A549 (cell line): ENCODE results near the gene LRRC71. TPM values are rescaled to one million over a fixed set of nuclear protein-coding genes. Genes with fewer than 3 reads are reported as not detected.

Experiments used
- ATAC-seq, 2 experiments: fragments of 200-7000 bp in 1 of 2; fragments of >200 bp in 1 of 2; cut with Nextera tagmentation in 1 of 2; cut with Tn5 transposase in 1 of 2; 3 replicates each; pipeline versions ENCODE4 v1.8.0 to v1.9.1; 2018 to 2020; ENCODE audit warnings: mild to moderate bottlenecking in 1 of 2, moderate library complexity in 1 of 2
- CTCF ChIA-PET: fragments of 300-600 bp; sonication (Branson Sonifier 250); formaldehyde crosslinking; extraction: SDS; loops from one replicate; lab custom pipeline; 2021; ENCODE audit warnings: antibody characterized with exemption, inconsistent platforms; lab: Yijun Ruan, JAX
- POLR2A ChIA-PET: fragments of 350-600 bp; formaldehyde crosslinking; extraction: SDS; loops from one replicate; lab custom pipeline; 2021; ENCODE audit warnings: antibody characterized with exemption, inconsistent platforms; lab: Yijun Ruan, JAX
- DNase-seq, 2 experiments: peaks; one replicate each; pipeline versions ENCODE4 v3.0.0 to v3.0.0-alpha.2; 2011 to 2016; ENCODE audit warnings: low read depth in 1 of 2, low spot score in 1 of 2
- FAIRE-seq: peaks from 2 replicates; lab custom pipeline; 2011; peaks lifted over from hg19 to GRCh38; lab: Jason Lieb, UNC
- H3K27ac ChIP-seq, 2 experiments: fragments of >200 bp; sonication (Bioruptor Twin); formaldehyde crosslinking; 3 replicates each; pipeline ENCODE4 v1.5.1; 2016 to 2017
- H3K4me1 ChIP-seq: fragments of >200 bp; sonication (Bioruptor Twin); formaldehyde crosslinking; 3 replicates; pipeline ENCODE4 v1.6.1; 2016
- H3K4me2 ChIP-seq: fragments of >200 bp; sonication (Bioruptor Twin); formaldehyde crosslinking; 3 replicates; pipeline ENCODE4 v1.6.1; 2016
- H3K4me3 ChIP-seq: fragments of >200 bp; sonication (Bioruptor Twin); formaldehyde crosslinking; 3 replicates; pipeline ENCODE4 v1.5.1; 2016
- H3K9me3 ChIP-seq: fragments of >200 bp; sonication (Bioruptor Twin); formaldehyde crosslinking; 3 replicates; pipeline ENCODE4 v1.6.1; 2016
- CBX8 ChIP-seq: fragments of 200-600 bp; sonication (generic); IDR thresholded peaks from 2 replicates; pipeline ENCODE4 v1.6.1; 2016
- CEBPB ChIP-seq, 2 experiments: fragments of >200 bp in 1 of 2; sonication (Bioruptor Twin) in 1 of 2; formaldehyde crosslinking in 1 of 2; IDR thresholded peaks; 2 replicates each; pipeline ENCODE4 v1.6.1; 2012 to 2016
- CHD2 ChIP-seq: fragments of 150-350 bp; IDR thresholded peaks from 2 replicates; pipeline ENCODE4 v1.6.1; 2014; ENCODE audit warnings: low read length; ENCODE audit not compliant: partially characterized antibody
- EHF ChIP-seq: fragments of 250-450 bp; sonication (Bioruptor Pico); IDR thresholded peaks from 2 replicates; pipeline ENCODE4 v1.5.0; 2020; ENCODE audit warnings: mild to moderate bottlenecking
- ESRRA ChIP-seq: fragments of 150-350 bp; IDR thresholded peaks from 2 replicates; pipeline ENCODE4 v1.6.1; 2014; ENCODE audit warnings: mild to moderate bottlenecking, low read length, borderline replicate concordance
- JUN ChIP-seq, 2 experiments: fragments of >200 bp; sonication (Bioruptor Twin); formaldehyde crosslinking; IDR thresholded peaks; 2 replicates in 1 of 2; 3 replicates in 1 of 2; pipeline ENCODE4 v1.6.1; 2016 to 2017
- KDM5A ChIP-seq: fragments of 200-600 bp; sonication (generic); IDR thresholded peaks from 2 replicates; pipeline ENCODE4 v1.6.1; 2016; ENCODE audit warnings: antibody characterized with exemption, mild to moderate bottlenecking
- PHF8 ChIP-seq: fragments of 200-600 bp; sonication (generic); IDR thresholded peaks from 2 replicates; pipeline ENCODE4 v1.6.1; 2016; ENCODE audit warnings: low read depth, mild to moderate bottlenecking, antibody characterized with exemption, moderate library complexity, borderline replicate concordance
- POLR2AphosphoS2 ChIP-seq: conservative IDR thresholded peaks from 2 replicates; pipeline ENCODE4 v1.6.1; 2012; ENCODE audit warnings: low read length, improper control_type of control experiment, inconsistent platforms
- RAD21 ChIP-seq, 2 experiments: fragments of >200 bp in 1 of 2; sonication (Bioruptor Twin) in 1 of 2; formaldehyde crosslinking in 1 of 2; IDR thresholded peaks in 1 of 2; conservative IDR thresholded peaks in 1 of 2; 2 replicates in 1 of 2; 3 replicates in 1 of 2; pipeline ENCODE4 v1.6.1; 2012 to 2018; ENCODE audit warnings: inconsistent platforms in 1 of 2
- RNF2 ChIP-seq: fragments of 200-600 bp; sonication (generic); IDR thresholded peaks from 2 replicates; pipeline ENCODE4 v1.6.1; 2016; ENCODE audit warnings: low read depth, mild to moderate bottlenecking, antibody characterized with exemption, moderate library complexity, borderline replicate concordance
- ZC3H11A ChIP-seq: fragments of 450-650 bp; IDR thresholded peaks from 2 replicates; pipeline ENCODE4 v1.6.1; 2014; ENCODE audit warnings: antibody characterized with exemption, mild to moderate bottlenecking
- WGBS: methylation state at CpG from one replicate; pipeline ENCODE4 v1.1.6; 2017; ENCODE audit errors: missing lambda C conversion rate; 5-methylcytosine and 5-hydroxymethylcytosine counted together
- polyA plus RNA-seq, 4 experiments: library from polyadenylated mRNA; depleted of rRNA in 3 of 4; stranded (reverse); fragments of >200 nt; fragmentation: RNase III in 1 of 4; extraction: RNeasy Plus Mini Kit Qiagen cat#74134 plus additional on column Dnase treatment in 1 of 4; gene quantifications; 2 replicates in 3 of 4; 3 replicates in 1 of 4; pipeline ENCODE4 v1.2.3, GENCODE V29; 2011 to 2017
- TF ChIP-seq, protein P1 (sequence below): fragments of 450-650 bp; IDR thresholded peaks from 2 replicates; pipeline ENCODE4 v1.6.1; 2014; ENCODE audit warnings: antibody characterized with exemption
- TF ChIP-seq, protein P2 (sequence below): IDR thresholded peaks from 2 replicates; pipeline ENCODE4 v1.6.1; 2012
- TF ChIP-seq, protein P3 (sequence below): fragments of >200 bp; sonication (Bioruptor Twin); formaldehyde crosslinking; IDR thresholded peaks from 3 replicates; pipeline ENCODE4 v1.5.1; 2016

The LRRC71 gene
- polyA plus RNA-seq, 2 of the 4 experiments (the other 2 are of a cell fraction) = 0.10 TPM; not detected in 1

DNA sequence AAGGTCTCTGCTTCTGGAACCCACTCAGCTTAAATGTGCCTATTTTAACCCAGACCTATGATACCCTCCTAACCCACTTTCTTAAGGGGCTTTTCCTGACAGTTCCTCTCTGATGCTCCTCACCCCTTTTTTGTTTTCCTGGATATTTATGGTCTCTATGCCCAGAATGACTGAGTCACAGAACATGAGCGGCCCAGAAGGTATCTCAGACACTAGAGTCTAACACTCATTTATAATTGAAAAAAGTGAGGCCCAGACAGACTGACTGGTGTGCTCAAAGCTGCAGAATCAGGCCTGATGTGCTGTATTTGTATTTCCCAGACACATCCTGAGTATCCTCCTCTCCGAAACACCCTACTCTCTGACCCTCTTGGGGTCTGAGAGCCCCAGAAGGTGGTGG, 44.0 kb downstream of the LRRC71 start (continued):
- TF ChIP-seq, protein P1, sequence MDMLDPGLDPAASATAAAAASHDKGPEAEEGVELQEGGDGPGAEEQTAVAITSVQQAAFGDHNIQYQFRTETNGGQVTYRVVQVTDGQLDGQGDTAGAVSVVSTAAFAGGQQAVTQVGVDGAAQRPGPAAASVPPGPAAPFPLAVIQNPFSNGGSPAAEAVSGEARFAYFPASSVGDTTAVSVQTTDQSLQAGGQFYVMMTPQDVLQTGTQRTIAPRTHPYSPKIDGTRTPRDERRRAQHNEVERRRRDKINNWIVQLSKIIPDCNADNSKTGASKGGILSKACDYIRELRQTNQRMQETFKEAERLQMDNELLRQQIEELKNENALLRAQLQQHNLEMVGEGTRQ = no peak

DNA sequence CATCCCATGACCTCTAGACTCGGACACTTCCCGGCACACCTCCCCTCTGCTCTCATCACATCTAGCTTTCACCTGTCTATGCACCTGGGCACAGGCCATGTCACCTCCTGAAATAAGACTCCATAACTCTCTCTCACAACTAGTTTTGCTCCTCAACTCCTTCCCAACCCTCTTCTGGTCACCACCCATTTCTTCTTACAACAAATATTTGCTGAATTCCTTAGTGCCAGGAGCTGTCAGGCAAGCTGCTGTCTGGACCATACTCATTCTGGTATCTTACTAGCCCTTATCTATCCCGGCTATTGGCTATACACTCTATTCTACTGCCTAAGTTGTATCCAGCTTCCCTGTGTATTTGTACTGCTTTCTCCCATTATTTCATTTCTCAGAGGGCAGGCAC, 49.1 kb downstream of the LRRC71 start:
- 95% methylated on average over 3 of the region's 3 CpGs for WGBS
- Histone ChIP-seq H3K4me1 (no peaks in the 10 kb centered on the region), H3K27ac (no peak overlapping the region), H3K4me2 (no peak overlapping the region), H3K9me3 (no peaks in the 10 kb centered on the region), H3K4me3 (no peak overlapping the region)
- FAIRE-seq (no peak), DNase-seq (no peak), ATAC-seq (no peak)
- ChIA-PET CTCF (interaction anchor here (0.5 to 2.2 kb wide), 6 partner anchors 10 to 311 kb away, joined by 3 to 8 read pairs (median 4); no protein-coding TSS in a partner anchor), POLR2A (interaction anchor here (0.6 kb wide), 1 partner anchor 893 kb away, joined by 3 read pairs; no protein-coding TSS in a partner anchor)
- TF ChIP-seq RAD21 (conservative IDR thresholded peaks at IDR 0.05 in 1 of 2, IDR thresholded peaks at IDR 0.05 in 1 of 2) (no peak), ESRRA (no peak), ZC3H11A (no peak), PHF8 (no peak), CBX8 (no peak), RNF2 (no peak), JUN (IDR thresholded peaks at IDR 0.05) (no peak), CEBPB (IDR thresholded peaks at IDR 0.05) (no peak), EHF (no peak), CHD2 (no peak)
- TF ChIP-seq, protein P2, sequence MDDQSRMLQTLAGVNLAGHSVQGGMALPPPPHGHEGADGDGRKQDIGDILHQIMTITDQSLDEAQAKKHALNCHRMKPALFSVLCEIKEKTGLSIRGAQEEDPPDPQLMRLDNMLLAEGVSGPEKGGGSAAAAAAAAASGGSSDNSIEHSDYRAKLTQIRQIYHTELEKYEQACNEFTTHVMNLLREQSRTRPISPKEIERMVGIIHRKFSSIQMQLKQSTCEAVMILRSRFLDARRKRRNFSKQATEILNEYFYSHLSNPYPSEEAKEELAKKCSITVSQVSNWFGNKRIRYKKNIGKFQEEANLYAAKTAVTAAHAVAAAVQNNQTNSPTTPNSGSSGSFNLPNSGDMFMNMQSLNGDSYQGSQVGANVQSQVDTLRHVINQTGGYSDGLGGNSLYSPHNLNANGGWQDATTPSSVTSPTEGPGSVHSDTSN = no peak

DNA sequence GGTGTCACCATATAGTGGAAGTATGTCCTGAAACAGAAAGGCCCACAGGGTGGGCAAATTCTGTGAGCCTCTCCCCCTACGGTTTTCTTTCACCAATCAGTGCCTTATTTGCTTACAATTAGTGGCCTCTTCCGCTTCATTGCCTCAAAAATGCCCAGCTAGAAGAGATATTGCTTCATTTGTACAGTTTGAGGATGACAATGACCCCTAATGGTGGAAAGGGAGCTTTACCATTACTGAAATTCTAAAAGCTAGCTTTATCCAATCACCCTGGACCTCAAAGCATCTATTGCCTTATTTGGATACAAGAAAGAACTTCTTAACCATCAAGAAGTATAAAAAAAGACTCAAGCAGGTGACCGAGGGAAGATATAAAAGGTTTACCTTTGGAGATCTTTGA, 49.6 kb downstream of the LRRC71 start:
- no peaks in the 10 kb centered on the region for H3K9me3 ChIP-seq
- POLR2A ChIA-PET = no interaction called here
- FAIRE-seq (peak; percentile 23), DNase-seq (peak in 1 of 2 experiments; percentile 8), ATAC-seq (peak; percentile 52 to 57; a peak in 3 of 6 replicates)
- H3K4me1 ChIP-seq = no peaks in the 10 kb centered on the region
- CTCF ChIA-PET = interaction anchor here (0.8 to 2.2 kb wide), 5 partner anchors 11 to 121 kb away, joined by 3 to 8 read pairs (median 5); no protein-coding TSS in a partner anchor
- no peak for TF ChIP-seq KDM5A
- peak in 1 of 2 experiments; percentile 31; a peak in 1 of 4 replicates for TF ChIP-seq CEBPB (IDR thresholded peaks at IDR 0.05)
- TF ChIP-seq, protein P3, sequence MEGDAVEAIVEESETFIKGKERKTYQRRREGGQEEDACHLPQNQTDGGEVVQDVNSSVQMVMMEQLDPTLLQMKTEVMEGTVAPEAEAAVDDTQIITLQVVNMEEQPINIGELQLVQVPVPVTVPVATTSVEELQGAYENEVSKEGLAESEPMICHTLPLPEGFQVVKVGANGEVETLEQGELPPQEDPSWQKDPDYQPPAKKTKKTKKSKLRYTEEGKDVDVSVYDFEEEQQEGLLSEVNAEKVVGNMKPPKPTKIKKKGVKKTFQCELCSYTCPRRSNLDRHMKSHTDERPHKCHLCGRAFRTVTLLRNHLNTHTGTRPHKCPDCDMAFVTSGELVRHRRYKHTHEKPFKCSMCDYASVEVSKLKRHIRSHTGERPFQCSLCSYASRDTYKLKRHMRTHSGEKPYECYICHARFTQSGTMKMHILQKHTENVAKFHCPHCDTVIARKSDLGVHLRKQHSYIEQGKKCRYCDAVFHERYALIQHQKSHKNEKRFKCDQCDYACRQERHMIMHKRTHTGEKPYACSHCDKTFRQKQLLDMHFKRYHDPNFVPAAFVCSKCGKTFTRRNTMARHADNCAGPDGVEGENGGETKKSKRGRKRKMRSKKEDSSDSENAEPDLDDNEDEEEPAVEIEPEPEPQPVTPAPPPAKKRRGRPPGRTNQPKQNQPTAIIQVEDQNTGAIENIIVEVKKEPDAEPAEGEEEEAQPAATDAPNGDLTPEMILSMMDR = peak; percentile 11; the same call in 1 of the 3 replicates
- no peak overlapping the region for H3K4me2 ChIP-seq
- H3K27ac ChIP-seq = no peak overlapping the region
- no peak overlapping the region for H3K4me3 ChIP-seq
- 83% methylated on average over 3 of the region's 3 CpGs for WGBS

DNA sequence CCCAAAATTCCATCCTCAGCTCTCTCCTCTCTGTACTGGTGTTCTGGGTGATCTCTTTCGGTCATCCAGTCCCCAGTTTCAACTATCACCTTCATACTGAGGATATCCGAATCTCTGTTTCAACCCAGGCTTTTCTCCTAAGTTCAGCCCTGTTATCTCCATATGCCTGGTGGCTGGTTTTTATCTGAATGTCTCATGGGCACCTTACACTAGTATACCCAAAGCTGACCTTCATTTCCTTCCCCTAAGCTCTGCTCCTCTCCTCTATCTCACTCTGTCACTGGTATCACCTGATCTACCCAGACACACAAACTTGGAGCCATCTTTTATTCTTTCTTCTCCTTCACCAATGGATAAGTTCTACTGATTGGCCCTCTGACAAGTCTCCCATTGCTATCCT, 53.0 kb downstream of the LRRC71 start:
- CTCF ChIA-PET = interaction anchor here (1.2 to 1.3 kb wide), 2 partner anchors 9 to 25 kb away, joined by 3 read pairs; no protein-coding TSS in a partner anchor
- DNase-seq = no peak
- FAIRE-seq = no peak
- Histone ChIP-seq H3K9me3 (no peaks in the 10 kb centered on the region), H3K4me1 (no peaks in the 10 kb centered on the region), H3K27ac (no peak overlapping the region), H3K4me3 (no peak overlapping the region), H3K4me2 (no peak overlapping the region)
- no peak for TF ChIP-seq POLR2AphosphoS2
- POLR2A ChIA-PET = no interaction called here
- 89% methylated on average over 2 of the region's 2 CpGs for WGBS
- no peak for ATAC-seq
